A549 (cell line): ENCODE results near the gene CARD8. TPM values are rescaled to one million over a fixed set of nuclear protein-coding genes. Genes with fewer than 3 reads are reported as not detected.

ENCODE experiments used
- ATAC-seq, 2 experiments: fragments of 200-7000 bp in 1 of 2; fragments of >200 bp in 1 of 2; cut with Nextera tagmentation in 1 of 2; cut with Tn5 transposase in 1 of 2; 3 replicates each; pipeline versions ENCODE4 v1.8.0 to v1.9.1; 2018 to 2020; ENCODE audit warnings: mild to moderate bottlenecking in 1 of 2, moderate library complexity in 1 of 2
- CTCF ChIA-PET: fragments of 300-600 bp; sonication (Branson Sonifier 250); formaldehyde crosslinking; extraction: SDS; loops from one replicate; lab custom pipeline; 2021; ENCODE audit warnings: antibody characterized with exemption, inconsistent platforms; lab: Yijun Ruan, JAX
- POLR2A ChIA-PET: fragments of 350-600 bp; formaldehyde crosslinking; extraction: SDS; loops from one replicate; lab custom pipeline; 2021; ENCODE audit warnings: antibody characterized with exemption, inconsistent platforms; lab: Yijun Ruan, JAX
- DNase-seq, 2 experiments: peaks; one replicate each; pipeline versions ENCODE4 v3.0.0 to v3.0.0-alpha.2; 2011 to 2016; ENCODE audit warnings: low read depth in 1 of 2, low spot score in 1 of 2
- FAIRE-seq: peaks from 2 replicates; lab custom pipeline; 2011; peaks lifted over from hg19 to GRCh38; lab: Jason Lieb, UNC
- H3K27ac ChIP-seq, 2 experiments: fragments of >200 bp; sonication (Bioruptor Twin); formaldehyde crosslinking; 3 replicates each; pipeline ENCODE4 v1.5.1; 2016 to 2017
- H3K4me1 ChIP-seq: fragments of >200 bp; sonication (Bioruptor Twin); formaldehyde crosslinking; 3 replicates; pipeline ENCODE4 v1.6.1; 2016
- H3K4me2 ChIP-seq: fragments of >200 bp; sonication (Bioruptor Twin); formaldehyde crosslinking; 3 replicates; pipeline ENCODE4 v1.6.1; 2016
- H3K4me3 ChIP-seq: fragments of >200 bp; sonication (Bioruptor Twin); formaldehyde crosslinking; 3 replicates; pipeline ENCODE4 v1.5.1; 2016
- H3K9me3 ChIP-seq: fragments of >200 bp; sonication (Bioruptor Twin); formaldehyde crosslinking; 3 replicates; pipeline ENCODE4 v1.6.1; 2016
- ATOH8 ChIP-seq: fragments of 250-450 bp; sonication (Bioruptor Pico); IDR thresholded peaks from 2 replicates; pipeline ENCODE4 v1.5.0; 2020; ENCODE audit warnings: low read depth, mild to moderate bottlenecking, moderate library complexity
- BCL3 ChIP-seq: fragments of >200 bp; sonication (Bioruptor Twin); formaldehyde crosslinking; IDR thresholded peaks from 3 replicates; pipeline ENCODE4 v1.6.1; 2016
- CHD4 ChIP-seq: fragments of 200-600 bp; sonication (generic); IDR thresholded peaks from 2 replicates; pipeline ENCODE4 v1.6.1; 2016; ENCODE audit warnings: antibody characterized with exemption, mild to moderate bottlenecking, borderline replicate concordance
- E2F6 ChIP-seq: IDR thresholded peaks from 2 replicates; pipeline ENCODE4 v1.6.1; 2012; ENCODE audit warnings: low read depth, borderline replicate concordance
- EHMT2 ChIP-seq: fragments of 200-600 bp; sonication (generic); IDR thresholded peaks from 2 replicates; pipeline ENCODE4 v1.6.1; 2016; ENCODE audit warnings: antibody characterized with exemption, low read depth, mild to moderate bottlenecking, moderate library complexity
- ELK1 ChIP-seq: fragments of 150-350 bp; IDR thresholded peaks from 2 replicates; pipeline ENCODE4 v1.6.1; 2014; ENCODE audit warnings: low read depth, mild to moderate bottlenecking, low read length
- EP300 ChIP-seq, 2 experiments: fragments of >200 bp; sonication (Bioruptor Twin); formaldehyde crosslinking; IDR thresholded peaks; 2 replicates in 1 of 2; 3 replicates in 1 of 2; pipeline ENCODE4 v1.6.1; 2016 to 2017
- HES2 ChIP-seq: fragments of >200 bp; sonication (Bioruptor Twin); formaldehyde crosslinking; IDR thresholded peaks from 2 replicates; pipeline ENCODE4 v1.6.1; 2016
- HOXB5 ChIP-seq: fragments of 250-450 bp; sonication (Bioruptor Pico); IDR thresholded peaks from 2 replicates; pipeline ENCODE4 v1.5.0; 2020; ENCODE audit warnings: mild to moderate bottlenecking, moderate library complexity
- JUNB ChIP-seq: fragments of >200 bp; sonication (Bioruptor Twin); formaldehyde crosslinking; IDR thresholded peaks from 2 replicates; pipeline ENCODE4 v1.6.1; 2016
- KDM5A ChIP-seq: fragments of 200-600 bp; sonication (generic); IDR thresholded peaks from 2 replicates; pipeline ENCODE4 v1.6.1; 2016; ENCODE audit warnings: antibody characterized with exemption, mild to moderate bottlenecking
- MAZ ChIP-seq: fragments of 150-350 bp; IDR thresholded peaks from 2 replicates; pipeline ENCODE4 v1.6.1; 2014; ENCODE audit warnings: antibody characterized with exemption, low read depth, low read length, borderline replicate concordance
- NR3C1 ChIP-seq: fragments of >200 bp; sonication (Bioruptor Twin); formaldehyde crosslinking; IDR thresholded peaks from 3 replicates; pipeline ENCODE4 v1.6.1; 2017
- POLR2A ChIP-seq: IDR thresholded peaks from 2 replicates; pipeline ENCODE4 v1.6.1; 2012; ENCODE audit warnings: mild to moderate bottlenecking, low read length
- RAD21 ChIP-seq, 2 experiments: fragments of >200 bp in 1 of 2; sonication (Bioruptor Twin) in 1 of 2; formaldehyde crosslinking in 1 of 2; IDR thresholded peaks in 1 of 2; conservative IDR thresholded peaks in 1 of 2; 2 replicates in 1 of 2; 3 replicates in 1 of 2; pipeline ENCODE4 v1.6.1; 2012 to 2018; ENCODE audit warnings: inconsistent platforms in 1 of 2
- RARB ChIP-seq: fragments of 250-450 bp; sonication (Bioruptor Pico); IDR thresholded peaks from 2 replicates; pipeline ENCODE4 v1.8.0; 2021; ENCODE audit warnings: mild to moderate bottlenecking, moderate library complexity
- RFX5 ChIP-seq: fragments of 450-650 bp; IDR thresholded peaks from 2 replicates; pipeline ENCODE4 v1.7.1; 2014; ENCODE audit warnings: antibody characterized with exemption, mild to moderate bottlenecking, moderate library complexity
- SMC3 ChIP-seq: fragments of >200 bp; sonication (Bioruptor Twin); formaldehyde crosslinking; IDR thresholded peaks from 3 replicates; pipeline ENCODE4 v1.6.1; 2018; ENCODE audit warnings: inconsistent platforms
- SREBF2 ChIP-seq: fragments of 450-650 bp; IDR thresholded peaks from 2 replicates; pipeline ENCODE4 v1.6.1; 2014; ENCODE audit warnings: mild to moderate bottlenecking, moderate library complexity
- TP53 ChIP-seq: fragments of 250-450 bp; sonication (Bioruptor Pico); IDR thresholded peaks from 2 replicates; pipeline ENCODE4 v1.5.0; 2021; ENCODE audit warnings: mild to moderate bottlenecking, moderate library complexity
- USF2 ChIP-seq: fragments of 450-650 bp; IDR thresholded peaks from 2 replicates; pipeline ENCODE4 v1.6.1; 2014; ENCODE audit warnings: antibody characterized with exemption
- ZFP36 ChIP-seq: fragments of 450-650 bp; IDR thresholded peaks from 2 replicates; pipeline ENCODE4 v1.6.1; 2014; ENCODE audit warnings: borderline replicate concordance; ENCODE audit not compliant: partially characterized antibody
- WGBS: methylation state at CpG from one replicate; pipeline ENCODE4 v1.1.6; 2017; ENCODE audit errors: missing lambda C conversion rate; 5-methylcytosine and 5-hydroxymethylcytosine counted together
- polyA plus RNA-seq, 4 experiments: library from polyadenylated mRNA; depleted of rRNA in 3 of 4; stranded (reverse); fragments of >200 nt; fragmentation: RNase III in 1 of 4; extraction: RNeasy Plus Mini Kit Qiagen cat#74134 plus additional on column Dnase treatment in 1 of 4; gene quantifications; 2 replicates in 3 of 4; 3 replicates in 1 of 4; pipeline ENCODE4 v1.2.3, GENCODE V29; 2011 to 2017

CARD8 gene
- polyA plus RNA-seq, 2 of the 4 experiments (the other 2 are of a cell fraction), result 27.5 to 34.7 TPM

GRCh38 chr19:48186541-48186991 is 69.1 kb downstream of the CARD8 start:
- 0 out of 3 replicates have a peak, but pooled peaks cover 8% of the 10 kb centered on the region for H3K4me1 ChIP-seq

GRCh38 chr19:48186015-48186414 is 69.7 kb downstream of the CARD8 start:
- peaks cover 16% of the 10 kb centered on the region for H3K9me3 ChIP-seq
- TF ChIP-seq TP53 (CRISPR knock-in tag) (no peak), SREBF2 (no peak), NR3C1 (no peak), ZFP36 (no peak), RAD21 (conservative IDR thresholded peaks at IDR 0.05 in 1 of 2, IDR thresholded peaks at IDR 0.05 in 1 of 2) (no peak), HOXB5 (no peak), POLR2A (no peak), EHMT2 (no peak), ELK1 (no peak), CHD4 (no peak), RARB (CRISPR knock-in tag) (no peak), USF2 (no peak), BCL3 (no peak), ATOH8 (CRISPR knock-in tag) (no peak), RFX5 (no peak), JUNB (no peak), HES2 (no peak), SMC3 (no peak), MAZ (no peak)
- H3K27ac ChIP-seq, result no peak overlapping the region
- 0 out of 3 replicates have a peak, but pooled peaks cover 8% of the 10 kb centered on the region for H3K4me1 ChIP-seq
- ChIA-PET POLR2A (interaction anchor here (2.6 kb wide), 1 partner anchor 18 kb away, joined by 9 read pairs; no protein-coding TSS in a partner anchor), CTCF (interaction anchor here (0.5 to 1.9 kb wide), 3 partner anchors 8 to 1353 kb away, joined by 3 to 8 read pairs (median 3); no protein-coding TSS in a partner anchor)
- no peak overlapping the region for H3K4me3 ChIP-seq
- no peak for FAIRE-seq
- H3K4me2 ChIP-seq, result no peak overlapping the region
- DNase-seq, result no peak
- WGBS, result 84% methylated on average over 5 of the region's 5 CpGs
- no peak; a peak in 2 of 6 replicates for ATAC-seq

More at GRCh38 chr19:48186541-48186991, 69.1 kb downstream of the CARD8 start:
- peaks cover 10% of the 10 kb centered on the region for H3K9me3 ChIP-seq
- no peak for TF ChIP-seq E2F6
- no peak for TF ChIP-seq ZFP36
- no peak for TF ChIP-seq EP300 (IDR thresholded peaks at IDR 0.05)
- no peak for TF ChIP-seq RAD21 (conservative IDR thresholded peaks at IDR 0.05 in 1 of 2, IDR thresholded peaks at IDR 0.05 in 1 of 2)
- TF ChIP-seq EHMT2, result no peak
- no peak for TF ChIP-seq KDM5A
- no peak overlapping the region for H3K27ac ChIP-seq
- FAIRE-seq (no peak), ATAC-seq (peak in 1 of 2 experiments; percentile 14; a peak in 3 of 6 replicates), DNase-seq (no peak)
- H3K4me3 ChIP-seq, result no peak overlapping the region
- H3K4me2 ChIP-seq, result no peak overlapping the region
- ChIA-PET CTCF (interaction anchor here (0.6 to 1.9 kb wide), 5 partner anchors 8 to 309 kb away, joined by 3 to 8 read pairs (median 3); no protein-coding TSS in a partner anchor), POLR2A (interaction anchor here (1.0 to 2.6 kb wide), 2 partner anchors 17 kb away, joined by 4 to 9 read pairs; no protein-coding TSS in a partner anchor)
- WGBS, result 84% methylated on average over 8 of the region's 8 CpGs
